Spleen (tissue), 11 donors: ENCODE measurements around the gene SLC5A2. TPM values are rescaled to one million over a fixed set of nuclear protein-coding genes. Genes with fewer than 3 reads are reported as not detected.

Experiments
- DNase-seq: peaks from one replicate; pipeline ENCODE4 v3.0.0-alpha.2; 2020
- H3K27ac ChIP-seq, 8 donors: fragments of 200-600 bp; sonication (generic) in 7 of 8; 1 replicate in 4 of 8; 2 replicates in 4 of 8; pipeline versions ENCODE4 v1.5.0 to v1.8.0; 2016 to 2021; ENCODE audit warnings: inconsistent platforms in 4 of 8, mild to moderate bottlenecking in 4 of 8, moderate library complexity in 1 of 8
- H3K27me3 ChIP-seq, 7 donors: fragments of 200-600 bp; sonication (generic) in 6 of 7; replicated peaks in 1 of 7; 1 replicate in 4 of 7; 2 replicates in 3 of 7; pipeline versions ENCODE4 v1.5.0 to v1.8.0; 2016 to 2021; ENCODE audit warnings: inconsistent platforms in 3 of 7, mild to moderate bottlenecking in 1 of 7
- H3K36me3 ChIP-seq, 6 donors: fragments of 200-600 bp; sonication (generic) in 5 of 6; 1 replicate in 4 of 6; 2 replicates in 2 of 6; pipeline versions ENCODE4 v1.5.0 to v1.8.0; 2016 to 2021; ENCODE audit warnings: inconsistent platforms in 2 of 6
- H3K4me1 ChIP-seq, 6 donors: fragments of 200-600 bp; sonication (generic) in 5 of 6; 1 replicate in 3 of 6; 2 replicates in 3 of 6; pipeline versions ENCODE4 v1.5.0 to v1.8.0; 2016 to 2021; ENCODE audit warnings: inconsistent platforms in 3 of 6
- H3K4me3 ChIP-seq, 8 donors: fragments of 200-600 bp; sonication (generic) in 7 of 8; 1 replicate in 4 of 8; 2 replicates in 4 of 8; pipeline versions ENCODE4 v1.5.0 to v1.8.0; 2016 to 2021; ENCODE audit warnings: inconsistent platforms in 4 of 8, mild to moderate bottlenecking in 4 of 8, moderate library complexity in 2 of 8
- H3K9me3 ChIP-seq, 8 donors: fragments of 200-600 bp; sonication (generic) in 7 of 8; 1 replicate in 4 of 8; 2 replicates in 4 of 8; pipeline versions ENCODE4 v1.5.0 to v1.8.0; 2016 to 2021; ENCODE audit warnings: inconsistent platforms in 4 of 8
- POLR2A ChIP-seq, 3 donors: fragments of 450-650 bp; IDR thresholded peaks; one replicate each; pipeline ENCODE4 v1.5.1; 2017; ENCODE audit warnings: antibody characterized with exemption in 3 of 3, mild to moderate bottlenecking in 1 of 3
- POLR2AphosphoS5 ChIP-seq, 3 donors: sonication (generic); formaldehyde crosslinking; IDR thresholded peaks; one replicate each; pipeline ENCODE4 v1.5.1; 2017; ENCODE audit warnings: antibody characterized with exemption in 3 of 3
- WGBS, 5 donors: extraction: QIAGEN DNeasy Blood & Tissue Kit in 3 of 5; methylation state at CpG; one replicate each; pipeline versions ENCODE4 v1.1.5 to v1.1.7; 2013 to 2018; 5-methylcytosine and 5-hydroxymethylcytosine counted together
- intact Hi-C: fragments of 100-400 bp; cut with DNase I; formaldehyde crosslinking; loops from one replicate; pipeline ENCODE4 v1.15.0; 2023; ENCODE audit warnings: low total_unique reads
- polyA plus RNA-seq, 3 donors: library from polyadenylated mRNA; stranded (reverse); fragments of 200-250 nt; gene quantifications; one replicate each; pipeline ENCODE4 v1.2.1, GENCODE V29; 2013
- total RNA-seq, 7 donors: library from RNA; depleted of rRNA in 3 of 7; stranded (reverse); fragments of >200 nt in 3 of 7; fragmentation: NEBNext Ultra II Directional in 4 of 7; extraction: Animal tissue kit (Norgen Biotek cat#: 25700) in 4 of 7; gene quantifications; one replicate each; pipeline versions ENCODE4 v1.1.0 to v1.2.1, GENCODE V29; 2016 to 2021
- TF ChIP-seq, protein P1 (sequence below), 11 experiments: fragments of 200-600 bp in 7 of 11; fragments of 450-650 bp in 4 of 11; sonication (generic) in 4 of 11; IDR thresholded peaks in 8 of 11; conservative IDR thresholded peaks in 3 of 11; 1 replicate in 7 of 11; 2 replicates in 4 of 11; pipeline versions ENCODE4 v1.4.0 to v1.8.0; 2016 to 2021; ENCODE audit warnings: antibody characterized with exemption in 11 of 11, inconsistent platforms in 4 of 11, mild to moderate bottlenecking in 1 of 11
- donor health status: healthy with polysubstance abuse.
- donor health status: DM: no; HTN: no; CAD: no; lungs with moderate emphysema.
- donor health status: DM: no; HTN: no; CAD: no.
- donor health status: Bipolar disorder and iron deficiency.
- donor health status: healthy.
- donor health status: DM: no; HTN: no; CAD: no.
- donor health status: DM: yes; HTN: yes; CAD: no.

Gene SLC5A2
- total and polyA plus RNA-seq, 10 donors = 0.17 to 2.3 (median 1.2) TPM; not detected in 3

DNA sequence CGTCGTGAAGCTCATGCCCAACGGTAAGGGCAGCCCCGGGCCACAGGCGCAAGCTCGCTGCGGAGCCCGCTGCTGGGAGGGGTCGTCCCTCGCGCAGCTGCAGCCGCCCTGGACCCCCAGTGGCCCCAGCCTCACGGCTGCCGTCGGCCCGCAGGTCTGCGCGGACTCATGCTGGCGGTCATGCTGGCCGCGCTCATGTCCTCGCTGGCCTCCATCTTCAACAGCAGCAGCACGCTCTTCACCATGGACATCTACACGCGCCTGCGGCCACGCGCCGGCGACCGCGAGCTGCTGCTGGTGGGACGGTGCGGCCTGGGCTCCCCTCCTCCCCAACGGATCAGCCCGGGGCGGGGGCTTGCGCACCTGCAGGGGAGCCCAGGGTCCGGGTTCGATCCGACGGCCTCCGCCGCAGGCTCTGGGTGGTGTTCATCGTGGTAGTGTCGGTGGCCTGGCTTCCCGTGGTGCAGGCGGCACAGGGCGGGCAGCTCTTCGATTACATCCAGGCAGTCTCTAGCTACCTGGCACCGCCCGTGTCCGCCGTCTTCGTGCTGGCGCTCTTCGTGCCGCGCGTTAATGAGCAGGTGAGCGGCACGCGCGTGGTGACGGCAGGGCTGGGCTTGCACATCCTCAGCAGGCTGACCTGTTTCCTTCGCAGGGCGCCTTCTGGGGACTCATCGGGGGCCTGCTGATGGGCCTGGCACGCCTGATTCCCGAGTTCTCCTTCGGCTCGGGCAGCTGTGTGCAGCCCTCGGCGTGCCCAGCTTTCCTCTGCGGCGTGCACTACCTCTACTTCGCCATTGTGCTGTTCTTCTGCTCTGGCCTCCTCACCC lies 5.8 kb downstream of the SLC5A2 start:
- H3K4me1 ChIP-seq = peaks cover 8 to 27% (median 21%) of the 10 kb centered on the region in 6 donors
- H3K27ac ChIP-seq = peak overlapping the region in 5 of 8 donors; percentile 11 to 78 (median 57)
- intact Hi-C loops = loop anchor here (10.0 kb wide), 1 partner anchor 226 kb away; a partner anchor contains a TSS
- 53 to 73% (median 61%) methylated on average over 29 to 77 of the region's 77 CpGs for WGBS, 5 donors
- TF ChIP-seq, protein P1, sequence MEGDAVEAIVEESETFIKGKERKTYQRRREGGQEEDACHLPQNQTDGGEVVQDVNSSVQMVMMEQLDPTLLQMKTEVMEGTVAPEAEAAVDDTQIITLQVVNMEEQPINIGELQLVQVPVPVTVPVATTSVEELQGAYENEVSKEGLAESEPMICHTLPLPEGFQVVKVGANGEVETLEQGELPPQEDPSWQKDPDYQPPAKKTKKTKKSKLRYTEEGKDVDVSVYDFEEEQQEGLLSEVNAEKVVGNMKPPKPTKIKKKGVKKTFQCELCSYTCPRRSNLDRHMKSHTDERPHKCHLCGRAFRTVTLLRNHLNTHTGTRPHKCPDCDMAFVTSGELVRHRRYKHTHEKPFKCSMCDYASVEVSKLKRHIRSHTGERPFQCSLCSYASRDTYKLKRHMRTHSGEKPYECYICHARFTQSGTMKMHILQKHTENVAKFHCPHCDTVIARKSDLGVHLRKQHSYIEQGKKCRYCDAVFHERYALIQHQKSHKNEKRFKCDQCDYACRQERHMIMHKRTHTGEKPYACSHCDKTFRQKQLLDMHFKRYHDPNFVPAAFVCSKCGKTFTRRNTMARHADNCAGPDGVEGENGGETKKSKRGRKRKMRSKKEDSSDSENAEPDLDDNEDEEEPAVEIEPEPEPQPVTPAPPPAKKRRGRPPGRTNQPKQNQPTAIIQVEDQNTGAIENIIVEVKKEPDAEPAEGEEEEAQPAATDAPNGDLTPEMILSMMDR (IDR thresholded peaks at IDR 0.05 in 8 of 11, conservative IDR thresholded peaks at IDR 0.05 in 3 of 11) = no peak
- TF ChIP-seq POLR2AphosphoS5 (IDR thresholded peaks at IDR 0.05) = peak in 2 of 3 donors; percentile 31 to 38
- DNase-seq = peak; percentile 82
- peaks cover 0 to 39% (median 23%) of the 10 kb centered on the region in 6 donors for H3K36me3 ChIP-seq
- no peaks in the 10 kb centered on the region for H3K9me3 ChIP-seq
- H3K4me3 ChIP-seq = peak overlapping the region in 7 of 8 donors; percentile 49 to 79 (median 63)
- peaks cover 0 to 46% (median 12%) of the 10 kb centered on the region in 7 donors for H3K27me3 ChIP-seq

DNA sequence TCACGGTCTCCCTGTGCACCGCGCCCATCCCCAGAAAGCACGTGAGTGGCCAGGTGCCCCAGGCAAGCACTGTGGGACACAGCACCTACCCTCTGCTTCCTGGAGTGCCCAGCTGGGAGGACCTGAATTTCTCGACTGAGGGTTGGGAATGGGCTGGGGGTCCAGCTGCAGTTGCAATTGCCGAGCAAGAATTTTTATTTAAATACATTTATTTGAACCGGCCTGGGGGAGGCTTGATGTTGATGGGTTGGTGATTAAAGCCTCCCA lies 6.3 kb downstream of the SLC5A2 start:
- no peak overlapping the region for H3K4me3 ChIP-seq
- intact Hi-C loops = loop anchor here (10.0 kb wide), 1 partner anchor 226 kb away; a partner anchor contains a TSS
- no peak for DNase-seq
- H3K27ac ChIP-seq = no peak overlapping the region
- H3K36me3 ChIP-seq = peaks cover 0 to 44% (median 27%) of the 10 kb centered on the region in 6 donors
- peaks cover 8 to 27% (median 21%) of the 10 kb centered on the region in 6 donors for H3K4me1 ChIP-seq
- no peaks in the 10 kb centered on the region for H3K9me3 ChIP-seq
- 88 to 99% (median 92%) methylated on average over 7 of the region's 7 CpGs for WGBS, 5 donors
- H3K27me3 ChIP-seq = peaks cover 0 to 46% (median 12%) of the 10 kb centered on the region in 7 donors
- TF ChIP-seq, protein P1 (IDR thresholded peaks at IDR 0.05 in 8 of 11, conservative IDR thresholded peaks at IDR 0.05 in 3 of 11) = no peak
- TF ChIP-seq POLR2A (IDR thresholded peaks at IDR 0.05) = no peak
- no peak for TF ChIP-seq POLR2AphosphoS5 (IDR thresholded peaks at IDR 0.05)

DNA sequence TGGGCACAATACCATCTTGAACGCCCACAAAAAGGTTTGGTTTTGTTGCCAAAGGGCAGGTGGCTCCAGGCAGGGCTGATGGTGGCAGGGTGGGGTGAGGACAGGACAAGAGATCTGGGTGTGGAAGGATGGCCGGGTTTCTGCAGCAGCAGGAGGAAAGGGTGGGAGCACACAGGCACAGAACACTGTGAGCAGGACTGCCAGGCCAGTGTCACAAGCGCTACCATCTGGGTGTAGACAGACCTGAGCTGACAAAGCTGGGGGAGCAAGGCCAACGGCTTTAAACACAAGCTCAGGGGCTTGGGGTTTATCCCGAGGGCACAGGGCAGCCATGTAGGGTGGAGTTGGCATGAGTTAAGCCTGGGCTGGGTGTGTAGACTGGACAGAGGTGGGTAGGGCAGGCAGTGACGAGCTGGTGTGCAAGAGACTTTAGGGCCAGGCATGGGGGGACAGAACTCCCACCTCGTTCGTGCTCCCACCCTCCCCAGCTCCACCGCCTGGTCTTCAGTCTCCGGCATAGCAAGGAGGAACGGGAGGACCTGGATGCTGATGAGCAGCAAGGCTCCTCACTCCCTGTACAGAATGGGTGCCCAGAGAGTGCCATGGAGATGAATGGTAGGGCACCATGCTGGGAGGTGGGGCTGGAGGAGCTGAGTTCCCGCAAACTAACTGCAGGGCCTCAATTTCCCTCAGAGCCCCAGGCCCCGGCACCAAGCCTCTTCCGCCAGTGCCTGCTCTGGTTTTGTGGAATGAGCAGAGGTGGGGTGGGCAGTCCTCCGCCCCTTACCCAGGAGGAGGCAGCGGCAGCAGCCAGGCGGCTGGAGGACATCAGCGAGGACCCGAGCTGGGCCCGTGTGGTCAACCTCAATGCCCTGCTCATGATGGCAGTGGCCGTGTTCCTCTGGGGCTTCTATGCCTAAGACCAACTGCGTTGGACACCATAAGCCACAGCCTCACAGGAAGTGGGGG lies 7.0 kb downstream of the SLC5A2 start:
- no peak overlapping the region for H3K27ac ChIP-seq
- peaks cover 8 to 27% (median 21%) of the 10 kb centered on the region in 6 donors for H3K4me1 ChIP-seq
- peak in 1 of 3 donors; percentile 33 for TF ChIP-seq POLR2AphosphoS5 (IDR thresholded peaks at IDR 0.05)
- TF ChIP-seq POLR2A (IDR thresholded peaks at IDR 0.05) = no peak
- H3K36me3 ChIP-seq = peaks cover 0 to 51% (median 28%) of the 10 kb centered on the region in 6 donors
- peaks cover 0 to 41% (median 12%) of the 10 kb centered on the region in 7 donors for H3K27me3 ChIP-seq
- no peak for DNase-seq
- no peak overlapping the region for H3K4me3 ChIP-seq
- intact Hi-C loops = loop anchor here (10.0 kb wide), 1 partner anchor 225 kb away; a partner anchor contains a TSS
- 86 to 91% (median 90%) methylated on average over 15 to 22 of the region's 22 CpGs for WGBS, 5 donors
- no peaks in the 10 kb centered on the region for H3K9me3 ChIP-seq

DNA sequence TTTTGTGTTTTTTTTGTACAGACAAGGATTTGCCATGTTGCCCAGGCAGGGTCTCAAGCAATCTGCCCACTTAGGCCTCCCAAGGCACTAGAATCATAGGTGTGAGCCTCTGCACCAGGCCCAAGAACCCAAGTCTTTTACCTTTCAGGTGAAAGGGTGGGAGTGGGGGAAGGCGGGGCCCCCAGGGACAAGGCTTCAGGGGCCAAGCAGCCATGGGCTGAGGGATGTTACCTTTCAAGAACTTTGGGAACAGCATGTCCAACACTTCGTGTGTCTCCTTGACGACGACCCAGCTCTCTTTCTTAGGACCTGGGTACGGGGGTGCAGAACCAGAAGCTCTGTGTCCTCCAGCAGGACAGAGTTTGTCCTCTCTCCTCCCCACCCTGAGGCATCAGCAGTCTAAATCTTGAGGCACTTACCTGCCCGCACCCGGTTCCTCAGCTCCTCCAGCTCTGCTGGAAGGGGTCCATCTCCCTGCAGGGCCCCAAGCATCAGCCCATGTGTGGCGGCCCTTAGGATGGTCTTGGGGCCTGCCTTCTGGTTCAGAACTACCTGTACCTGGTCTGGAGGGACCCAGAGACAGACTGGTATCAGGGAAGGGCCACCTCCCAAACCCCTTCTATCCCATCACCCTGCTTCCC lies 9.0 kb downstream of the SLC5A2 start:
- Histone ChIP-seq H3K4me3 (no peak overlapping the region), H3K27me3 (peaks cover 0 to 22% (median 11%) of the 10 kb centered on the region in 7 donors), H3K27ac (no peak overlapping the region), H3K4me1 (peaks cover 8 to 21% (median 18%) of the 10 kb centered on the region in 6 donors), H3K36me3 (peaks cover 0 to 71% (median 44%) of the 10 kb centered on the region in 6 donors), H3K9me3 (no peaks in the 10 kb centered on the region)
- 91 to 95% (median 93%) methylated on average over 8 of the region's 8 CpGs for WGBS, 5 donors
- no peak for DNase-seq
- intact Hi-C loops = no loop called here
- TF ChIP-seq POLR2AphosphoS5 (IDR thresholded peaks at IDR 0.05) = no peak
- TF ChIP-seq POLR2A (IDR thresholded peaks at IDR 0.05) = no peak
- TF ChIP-seq, protein P1 (IDR thresholded peaks at IDR 0.05 in 8 of 11, conservative IDR thresholded peaks at IDR 0.05 in 3 of 11) = no peak
